Dedifferentiated amniotic fluid mesenchymal stem cell (primary cell): ENCODE measurements around the gene LMF1.
"Not testable (repeated sequence)": the region's sequence is repeated elsewhere in the genome, so short reads cannot be mapped to it uniquely, and the experiment has no call there.

Source experiments
- DNase-seq: peaks from one replicate; pipeline ENCODE4 v3.0.0-alpha.2; 2016; ENCODE audit errors: extremely low spot score

The LMF1 gene

DNA sequence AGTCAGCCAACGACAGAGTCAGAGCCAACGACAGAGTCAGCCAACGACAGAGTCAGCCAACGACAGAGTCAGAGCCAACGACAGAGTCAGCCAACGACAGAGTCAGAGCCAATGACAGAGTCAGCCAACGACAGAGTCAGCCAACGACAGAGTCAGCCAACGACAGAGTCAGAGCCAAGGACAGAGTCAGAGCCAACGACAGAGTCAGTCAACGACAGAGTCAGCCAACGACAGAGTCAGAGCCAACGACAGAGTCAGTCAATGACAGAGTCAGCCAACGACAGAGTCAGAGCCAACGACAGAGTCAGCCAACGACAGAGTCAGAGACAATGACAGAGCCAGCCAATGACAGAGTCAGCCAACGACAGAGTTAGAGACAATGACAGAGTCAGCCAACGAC lies 22.0 kb downstream of the LMF1 start:
- DNase-seq = not testable (repeated sequence)

DNA sequence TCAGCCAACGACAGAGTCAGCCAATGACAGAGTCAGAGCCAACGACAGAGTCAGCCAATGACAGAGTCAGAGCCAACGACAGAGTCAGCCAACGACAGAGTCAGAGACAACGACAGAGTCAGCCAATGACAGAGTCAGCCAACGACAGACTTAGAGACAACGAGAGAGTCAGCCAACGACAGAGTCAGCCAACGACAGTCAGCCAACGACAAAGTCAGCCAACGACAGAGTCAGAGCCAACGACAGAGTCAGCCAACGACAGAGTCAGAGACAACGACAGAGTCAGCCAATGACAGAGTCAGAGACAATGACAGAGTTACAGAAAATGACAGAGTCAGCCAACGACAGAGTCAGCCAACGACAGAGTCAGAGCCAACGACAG lies 22.9 kb downstream of the LMF1 start:
- not testable (repeated sequence) for DNase-seq

DNA sequence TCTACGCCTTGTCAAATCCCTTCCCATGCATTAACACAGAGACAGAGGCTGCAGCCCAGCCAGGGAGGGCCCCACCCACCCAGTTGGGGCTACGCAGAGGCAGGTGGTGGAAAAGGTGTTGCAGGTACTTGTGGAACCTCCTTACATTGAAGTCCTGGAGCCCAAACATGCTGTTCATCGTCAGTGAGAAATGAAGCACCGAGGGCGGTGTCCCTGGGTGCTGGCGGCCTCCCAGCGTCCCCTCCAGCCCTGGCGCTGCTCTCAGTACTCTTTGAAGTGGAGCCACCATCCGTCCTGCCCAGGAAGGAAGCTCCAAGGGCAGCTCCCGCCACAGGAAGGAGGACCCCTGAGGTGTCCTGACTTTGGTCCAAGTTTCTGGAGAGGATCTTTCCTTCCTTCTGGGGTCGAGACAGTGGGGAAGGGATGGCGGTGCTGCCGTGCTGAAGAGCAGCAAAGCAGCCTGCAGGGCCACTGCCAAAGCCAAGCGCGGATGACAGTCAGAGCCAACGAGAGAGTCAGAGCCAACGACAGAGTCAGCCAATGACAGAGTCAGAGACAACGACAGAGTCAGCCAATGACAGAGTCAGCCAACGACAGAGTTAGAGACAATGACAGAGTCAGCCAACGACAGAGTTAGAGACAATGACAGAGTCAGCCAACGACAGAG lies 23.4 kb downstream of the LMF1 start:
- no peak for DNase-seq

DNA sequence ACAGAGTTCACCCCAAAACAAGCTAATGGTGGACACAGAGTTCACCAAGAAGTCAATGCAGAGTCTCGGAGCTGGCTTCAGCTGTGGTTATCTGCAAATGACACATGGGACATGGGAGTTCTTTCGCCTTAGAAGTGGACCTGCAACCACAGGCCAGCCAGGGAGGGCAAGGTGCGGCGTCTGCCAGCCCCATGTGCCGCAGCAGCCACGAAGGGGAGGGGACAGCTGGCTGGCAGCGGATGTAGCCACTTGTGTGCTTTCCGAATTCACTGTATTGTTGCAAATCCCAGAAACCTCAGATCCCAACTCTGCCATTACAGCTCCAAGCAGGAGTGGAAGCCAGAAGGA lies 24.8 kb downstream of the LMF1 start:
- no peak for DNase-seq

DNA sequence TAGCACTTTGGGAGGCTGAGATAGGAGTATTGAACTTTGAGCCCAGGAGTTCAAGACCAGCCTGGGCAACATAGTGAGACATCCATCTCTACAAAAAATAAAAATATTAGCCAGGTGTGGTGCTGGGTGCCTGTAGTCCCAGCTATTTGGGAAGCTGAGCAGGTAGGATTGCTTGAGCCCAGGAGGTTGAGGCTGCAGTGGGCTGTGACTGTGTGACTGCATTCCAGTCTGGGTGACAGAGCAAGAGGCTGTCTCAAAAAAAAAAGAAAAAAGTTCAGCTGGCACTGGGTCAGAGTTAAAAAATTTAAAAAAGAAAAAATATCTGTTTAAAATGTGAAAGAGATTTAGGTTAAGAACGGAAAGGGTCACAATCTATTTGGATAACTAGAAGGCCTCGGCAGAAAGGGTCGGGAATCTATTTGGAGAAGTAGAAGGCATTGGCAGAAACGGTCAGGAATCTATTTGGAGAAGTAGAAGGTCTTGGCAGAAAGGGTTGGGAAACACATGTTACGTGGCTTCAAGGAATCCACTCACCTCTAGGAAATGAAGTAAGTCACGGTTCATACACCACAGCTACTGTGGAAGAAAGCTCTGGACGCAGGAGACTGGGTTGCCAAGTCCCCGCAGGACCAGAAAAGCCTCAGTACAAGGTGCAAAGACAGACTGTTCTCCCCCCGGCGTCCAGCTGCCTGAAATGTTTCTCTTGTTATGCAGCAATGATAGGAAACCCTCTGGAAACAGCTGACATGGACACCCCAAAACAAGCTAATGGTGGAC lies 25.3 kb downstream of the LMF1 start:
- DNase-seq = no peak

DNA sequence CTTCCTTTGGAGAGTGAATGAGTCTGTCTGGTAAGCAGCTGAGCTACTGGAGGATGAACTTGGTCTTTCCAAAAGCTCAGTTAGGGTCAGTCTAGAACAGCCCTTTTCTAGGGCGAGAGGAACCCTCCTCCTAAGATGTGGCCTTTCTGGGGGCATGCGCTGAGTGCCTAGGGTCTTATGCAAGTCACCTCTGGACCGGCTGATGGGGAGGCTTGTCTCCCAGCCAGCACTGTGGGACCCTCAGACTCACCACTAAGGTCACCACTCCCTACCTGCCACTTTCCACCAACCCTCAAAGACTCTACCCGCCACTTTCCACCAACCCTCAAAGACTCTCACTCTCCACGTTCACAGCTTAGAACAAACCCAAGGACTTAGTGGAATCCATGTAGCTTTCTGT lies 26.8 kb downstream of the LMF1 start:
- DNase-seq = no peak

DNA sequence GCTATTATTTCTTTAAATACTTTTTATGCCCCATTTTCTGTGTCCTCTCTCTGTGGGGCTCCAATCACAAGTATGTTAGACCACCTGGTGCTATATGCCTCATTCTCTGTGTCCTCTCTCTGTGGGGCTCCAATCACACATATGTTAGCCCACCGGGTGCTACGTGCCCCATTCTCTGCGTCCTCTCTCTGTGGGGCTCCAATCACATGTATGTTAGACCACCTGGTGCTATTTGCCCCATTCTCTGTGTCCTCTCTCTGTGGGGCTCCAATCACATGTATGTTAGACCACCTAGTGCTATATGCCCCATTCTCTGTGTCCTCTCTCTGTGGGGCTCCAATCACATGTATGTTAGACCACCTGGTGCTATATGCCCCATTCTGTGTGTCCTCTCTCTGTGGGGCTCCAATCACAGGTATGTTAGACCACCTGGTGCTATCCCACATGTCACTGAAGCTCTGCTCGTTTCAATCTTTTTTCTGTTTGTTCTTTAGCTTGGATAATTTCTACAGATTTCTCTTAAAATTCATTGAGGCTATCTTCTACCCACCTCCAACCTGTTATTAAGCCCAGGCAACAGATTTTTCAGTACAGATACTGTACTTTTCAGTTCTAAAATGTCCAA lies 28.2 kb downstream of the LMF1 start:
- no peak for DNase-seq

DNA sequence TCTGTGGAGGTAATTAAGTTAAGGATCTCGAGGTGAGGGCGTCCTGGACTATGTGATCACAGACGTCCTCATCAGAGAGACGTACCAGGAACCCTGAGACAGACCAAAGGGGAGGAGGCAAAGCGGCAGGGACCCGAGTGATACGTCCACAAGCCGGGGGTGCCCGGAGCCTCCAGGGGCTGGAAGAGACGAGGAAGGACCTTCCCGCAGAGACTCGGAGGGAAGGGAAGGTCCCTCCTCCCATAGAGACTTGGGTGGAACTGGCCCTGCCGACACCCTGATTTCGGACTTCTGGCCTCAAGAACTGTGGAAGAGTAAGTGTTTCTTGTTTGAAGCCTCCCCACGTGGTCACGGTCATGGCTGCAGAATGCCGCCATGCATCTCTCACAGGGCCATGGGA lies 30.8 kb downstream of the LMF1 start:
- DNase-seq = no peak

DNA sequence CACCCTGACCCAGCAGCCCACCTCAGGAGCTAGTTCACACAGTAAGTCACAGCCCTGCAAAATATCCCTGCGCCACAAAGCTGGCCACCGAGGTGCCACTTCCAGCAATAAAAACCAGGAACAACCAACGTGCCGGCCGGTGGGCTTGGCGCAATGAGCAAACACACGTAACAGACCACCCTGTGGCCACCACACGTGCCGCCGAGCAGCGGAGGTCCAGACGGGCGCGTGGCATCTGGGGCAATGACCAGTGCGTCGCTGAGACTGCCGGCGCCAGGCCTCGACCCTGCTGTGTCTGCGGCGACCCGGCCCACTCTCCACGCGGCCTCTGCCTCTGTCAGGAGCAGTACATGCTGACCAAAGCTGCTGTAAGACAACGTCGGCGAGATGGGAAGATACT lies 31.5 kb downstream of the LMF1 start:
- no peak for DNase-seq

DNA sequence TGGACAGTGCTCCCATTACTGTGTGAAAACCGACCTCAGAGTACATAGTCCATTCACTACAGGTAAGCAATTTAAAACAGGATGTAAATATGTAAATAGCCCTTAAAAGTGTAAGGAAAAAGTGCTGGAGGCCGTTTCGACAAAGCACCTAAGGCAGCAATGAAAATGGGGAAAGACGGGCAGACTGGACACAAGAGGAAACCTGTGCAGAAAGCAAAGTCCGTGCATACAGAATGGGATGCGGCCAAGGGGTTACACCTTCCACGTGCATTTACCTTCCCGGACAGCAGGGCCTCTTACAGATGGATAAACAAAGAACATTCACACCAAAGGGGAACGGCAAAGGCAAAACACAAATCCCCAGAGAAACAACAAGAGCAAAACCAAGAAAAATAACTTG lies 32.0 kb downstream of the LMF1 start:
- no peak for DNase-seq

DNA sequence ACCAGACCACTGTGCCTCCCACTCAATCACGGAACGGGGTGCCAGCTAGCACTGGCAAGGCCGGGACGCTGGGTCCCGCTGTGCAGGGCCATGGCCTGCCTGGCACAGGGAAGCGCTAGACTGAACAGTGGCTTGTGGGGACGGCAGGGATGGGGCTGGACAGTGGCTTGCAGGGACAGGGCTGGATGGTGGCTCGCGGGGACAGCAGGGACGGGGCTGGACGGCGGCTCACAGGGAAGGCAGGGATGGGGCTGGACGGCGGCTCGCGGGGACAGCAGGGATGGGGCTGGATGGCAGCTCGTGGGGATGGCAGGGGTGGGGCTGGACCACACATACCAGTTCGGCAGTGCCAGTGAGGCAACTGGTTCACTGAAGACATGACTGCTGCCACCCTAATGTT lies 32.6 kb downstream of the LMF1 start:
- DNase-seq = no peak

DNA sequence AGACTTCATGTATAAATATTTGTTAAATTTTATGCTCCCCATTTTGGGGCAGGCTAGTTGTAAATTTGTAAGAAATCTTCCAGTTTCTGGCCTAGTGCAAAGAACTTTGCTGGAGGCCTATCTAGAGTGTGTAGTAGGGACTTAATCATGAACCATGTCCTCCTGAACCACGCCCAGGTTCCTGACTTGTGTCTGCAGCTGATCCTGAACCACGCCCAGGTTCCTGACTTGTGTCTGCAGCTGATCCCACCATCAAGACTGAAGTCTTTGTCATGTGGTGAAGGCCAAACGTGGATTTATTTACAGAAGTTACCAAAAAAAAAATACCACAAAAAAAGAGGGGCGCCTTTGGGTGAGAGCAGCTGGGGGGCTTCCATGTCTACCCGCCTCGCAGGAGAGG lies 33.1 kb downstream of the LMF1 start:
- DNase-seq = no peak

DNA sequence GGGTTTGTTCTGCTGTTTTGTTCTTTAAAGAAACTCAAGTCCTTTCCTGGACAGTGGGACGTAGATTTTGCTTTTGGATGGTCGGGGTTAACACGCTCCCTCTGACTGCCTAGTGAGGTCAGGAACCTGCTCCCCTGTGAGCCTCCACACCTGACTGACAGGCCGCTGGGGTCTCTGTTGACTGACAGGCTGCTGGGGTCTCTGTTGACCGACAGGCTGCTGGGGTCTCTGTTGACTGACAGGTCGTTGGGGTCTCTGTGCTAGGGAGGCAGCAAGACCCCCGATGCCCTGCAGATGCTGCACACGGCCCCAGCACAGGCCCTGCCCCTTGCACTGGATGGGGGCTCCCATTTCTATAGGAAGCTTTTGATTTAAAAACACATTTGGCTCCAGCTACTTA lies 33.5 kb downstream of the LMF1 start:
- DNase-seq = no peak

DNA sequence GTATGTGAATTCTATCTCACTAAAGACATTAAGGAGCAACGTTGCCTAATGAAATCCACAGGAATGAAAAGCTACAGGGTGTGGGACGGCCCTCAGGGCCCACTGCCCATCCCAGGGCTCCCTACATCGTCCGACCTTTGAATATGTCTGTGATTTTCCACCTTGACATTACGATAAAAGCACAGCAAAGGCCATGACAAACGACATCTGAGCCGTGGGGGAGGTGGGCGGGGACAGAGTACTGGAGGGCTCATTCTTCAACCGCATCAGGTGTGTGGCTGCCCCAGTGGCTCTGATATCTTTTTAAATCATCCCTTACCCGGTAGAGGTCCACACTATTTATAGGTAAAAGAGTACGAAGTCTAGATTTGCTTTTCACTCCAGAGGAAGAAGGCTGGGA lies 35.1 kb downstream of the LMF1 start:
- DNase-seq = no peak

DNA sequence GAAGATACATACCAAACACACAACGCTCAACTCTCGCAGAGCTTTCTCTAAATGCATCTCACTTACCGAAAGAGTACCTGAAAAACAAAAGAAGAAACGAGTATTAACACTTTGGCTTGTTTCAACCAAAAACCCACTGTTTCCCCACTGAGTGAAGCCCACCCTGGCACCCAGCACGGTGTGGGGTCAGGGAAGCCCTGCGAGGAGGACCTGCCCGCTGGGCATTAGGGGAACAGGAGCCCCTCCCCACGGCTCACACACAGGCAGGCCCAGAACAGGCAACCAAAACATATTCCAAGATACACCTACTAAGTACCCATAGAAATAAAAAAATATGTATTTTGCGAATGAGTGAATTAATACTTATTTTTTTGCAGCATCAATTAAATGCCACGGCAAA lies 36.6 kb downstream of the LMF1 start:
- no peak for DNase-seq

DNA sequence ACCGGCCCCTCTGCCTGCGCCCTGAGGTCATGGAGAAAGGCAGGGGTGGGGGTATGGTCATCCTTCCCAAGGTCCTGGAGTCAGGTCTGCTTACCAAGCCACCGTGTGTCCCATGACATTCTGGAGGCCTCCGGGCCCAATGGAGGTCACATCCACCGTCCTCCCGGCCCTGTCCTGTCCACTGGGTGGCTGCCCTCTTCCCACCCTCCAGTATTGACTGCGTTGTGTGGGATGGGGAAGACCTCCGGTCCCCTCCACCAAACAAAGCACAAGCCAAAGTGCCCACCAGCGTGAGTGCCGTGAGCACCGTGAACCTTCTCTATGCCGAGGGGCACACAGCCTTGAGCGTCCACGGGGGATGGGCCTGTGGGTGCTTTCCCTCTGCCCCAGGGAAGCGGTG lies 37.2 kb downstream of the LMF1 start:
- no peak for DNase-seq

DNA sequence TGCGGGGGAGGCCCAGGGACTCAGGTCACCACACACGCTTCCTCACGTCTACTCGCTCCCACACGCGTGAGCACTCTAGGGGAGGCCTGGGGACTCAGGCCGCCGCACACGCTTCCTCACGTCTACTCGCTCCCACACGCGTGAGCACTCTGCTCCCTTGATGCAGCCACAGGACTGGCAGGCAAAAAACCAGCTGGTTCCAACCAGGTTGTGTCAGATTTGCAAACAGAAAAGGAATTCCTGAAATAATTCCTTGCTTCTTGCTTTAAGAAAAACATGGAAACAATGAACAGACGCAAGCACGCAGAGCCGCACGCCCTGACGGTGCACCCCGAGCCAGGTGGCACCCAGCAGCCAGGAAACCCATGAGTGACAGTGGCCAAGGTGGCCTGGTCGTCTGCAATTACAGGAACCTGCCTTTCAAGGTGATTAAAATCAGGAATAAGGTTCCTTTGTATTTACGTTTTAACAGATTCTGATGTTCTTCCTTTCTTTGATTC lies 37.9 kb downstream of the LMF1 start:
- DNase-seq = no peak

DNA sequence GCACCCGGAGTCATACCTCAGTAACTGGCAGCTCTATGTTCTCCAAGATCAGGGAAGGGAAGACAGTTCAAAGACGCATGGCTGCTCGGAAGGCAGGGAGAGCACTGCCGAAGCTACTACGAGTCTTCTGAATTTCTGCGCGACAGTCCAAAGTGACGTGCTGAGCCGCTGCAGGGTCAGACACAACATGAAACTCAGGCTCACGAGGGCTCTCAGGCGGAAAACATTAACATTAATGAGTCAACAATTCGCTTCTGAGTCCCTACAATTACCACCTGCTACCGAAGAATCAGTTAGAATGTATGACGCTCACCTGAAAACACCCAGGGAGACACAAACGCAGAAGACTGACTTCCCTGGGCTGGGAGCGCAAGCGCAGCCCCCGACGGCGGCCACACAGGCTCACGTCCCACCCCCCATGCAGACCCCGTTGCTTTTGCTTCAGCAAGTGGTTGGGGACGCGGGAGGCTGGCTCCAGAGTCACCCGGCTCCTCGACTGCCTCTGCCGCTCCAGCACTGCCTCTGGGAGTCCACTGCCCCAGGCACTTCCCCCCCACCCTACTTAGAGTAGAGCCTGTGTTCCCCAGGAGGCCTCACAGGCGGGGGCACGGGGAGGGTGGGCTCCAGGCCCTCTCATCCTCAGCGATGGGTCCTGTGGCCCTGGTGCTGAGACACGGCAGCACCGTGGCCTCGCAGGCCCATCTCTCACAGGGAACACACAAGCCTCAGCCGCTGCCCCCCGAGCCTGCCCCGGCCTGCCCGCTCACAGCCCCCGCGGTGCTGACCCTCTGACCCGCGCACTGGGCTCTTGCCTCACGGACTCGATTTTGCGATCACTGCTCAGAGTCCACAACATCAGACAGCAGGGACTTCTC lies 38.9 kb downstream of the LMF1 start:
- no peak for DNase-seq

DNA sequence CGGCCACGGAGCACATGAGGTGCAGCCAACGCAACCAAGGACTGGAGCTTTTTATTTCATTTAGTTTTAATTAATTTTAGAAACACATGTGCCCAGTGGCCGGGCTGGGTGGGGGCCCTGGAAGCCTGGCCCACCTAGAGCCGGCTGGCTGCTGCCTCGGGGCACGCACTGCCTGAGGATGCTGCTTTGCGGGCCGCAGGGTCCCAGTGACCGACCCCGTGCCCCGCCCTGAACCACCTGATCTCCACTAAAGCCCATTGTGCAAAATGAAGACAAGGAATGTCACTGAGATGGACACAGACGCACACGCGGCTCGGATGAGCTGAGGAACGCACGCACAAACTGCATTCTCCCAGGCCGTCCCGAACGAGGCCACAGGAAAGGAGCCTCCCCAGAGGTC lies 39.6 kb downstream of the LMF1 start:
- no peak for DNase-seq

DNA sequence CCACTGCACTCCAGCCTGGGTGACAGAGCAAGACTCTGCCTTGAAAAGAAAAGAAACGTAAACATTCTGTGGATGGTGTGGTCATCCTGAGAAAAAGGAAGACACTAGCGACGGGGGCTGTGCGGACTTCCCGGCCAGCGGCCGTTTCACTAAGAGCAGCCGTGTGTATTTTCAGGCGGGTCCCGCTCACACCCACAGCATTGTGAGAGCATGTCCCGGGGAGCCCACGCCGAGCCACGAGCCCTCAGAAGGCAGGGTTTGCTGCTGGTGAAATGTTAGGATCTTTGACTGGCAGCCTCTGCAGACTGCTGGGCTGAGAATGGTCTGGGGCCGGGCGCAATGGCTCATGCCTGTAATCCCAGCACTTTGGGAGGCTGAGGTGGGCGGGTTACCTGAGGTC lies 40.3 kb downstream of the LMF1 start:
- DNase-seq = no peak

DNA sequence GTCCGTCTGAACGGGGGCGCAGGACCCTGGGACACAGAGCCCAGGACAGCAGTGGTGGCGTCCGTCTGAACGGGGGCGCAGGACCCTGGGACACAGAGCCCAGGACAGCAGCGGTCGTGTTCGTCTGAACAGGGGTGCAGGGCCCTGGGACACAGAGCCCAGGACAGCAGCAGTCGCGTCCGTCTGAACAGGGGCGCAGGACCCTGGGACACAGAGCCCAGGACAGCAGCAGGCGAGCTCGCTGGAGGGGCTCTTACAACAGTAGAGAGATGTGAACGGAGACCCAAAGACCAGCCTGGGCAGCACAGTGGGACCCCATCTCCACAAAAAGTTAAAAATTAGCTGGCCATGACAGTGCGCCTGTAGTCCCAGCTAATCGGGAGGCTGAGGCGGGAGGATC lies 40.7 kb downstream of the LMF1 start:
- DNase-seq = no peak
